DND-41 (cell line): Measurements from ENCODE around the gene PMAIP1.

ENCODE experiments used
- ATAC-seq: fragments of 200-7000 bp; cut with Tn5 transposase; 3 replicates; pipeline ENCODE4 v1.9.1; 2021; ENCODE audit warnings: low read depth; ENCODE audit not compliant: insufficient read depth
- DNase-seq: peaks from one replicate; pipeline ENCODE4 v3.0.0-alpha.2; 2020
- H2AFZ ChIP-seq: 2 replicates; pipeline ENCODE4 v1.6.0; 2012; ENCODE audit warnings: low read depth, low read length
- H3K27ac ChIP-seq: 2 replicates; pipeline ENCODE4 v1.5.1; 2012; ENCODE audit warnings: low read length, inconsistent platforms
- H3K27me3 ChIP-seq: fragments of 200-600 bp; sonication (generic); 2 replicates; pipeline ENCODE4 v1.6.0; 2012; ENCODE audit warnings: low read length, mild to moderate bottlenecking, inconsistent platforms; ENCODE audit not compliant: insufficient read depth, poor library complexity
- H3K36me3 ChIP-seq: 2 replicates; pipeline ENCODE4 v1.5.1; 2012; ENCODE audit warnings: low read length, inconsistent platforms; ENCODE audit not compliant: insufficient read depth
- H3K4me1 ChIP-seq: 2 replicates; pipeline ENCODE4 v1.5.1; 2012; ENCODE audit warnings: mild to moderate bottlenecking, low read length; ENCODE audit not compliant: insufficient read depth
- H3K4me2 ChIP-seq: 2 replicates; pipeline ENCODE4 v1.6.0; 2012; ENCODE audit warnings: mild to moderate bottlenecking, moderate library complexity, low read length, inconsistent platforms; ENCODE audit not compliant: insufficient read depth
- H3K4me3 ChIP-seq, 2 experiments: fragments of 200-600 bp in 1 of 2; shearing (Covaris generic) in 1 of 2; 2 replicates each; pipeline ENCODE4 v1.5.1; 2012 to 2016; ENCODE audit warnings: inconsistent platforms in 2 of 2, low read length in 2 of 2, mild to moderate bottlenecking in 2 of 2, low read depth in 1 of 2, moderate library complexity in 1 of 2
- H3K79me2 ChIP-seq: 2 replicates; pipeline ENCODE4 v1.6.0; 2012; ENCODE audit warnings: low read length, inconsistent platforms; ENCODE audit not compliant: insufficient read depth
- H3K9ac ChIP-seq: 2 replicates; pipeline ENCODE4 v1.6.0; 2012; ENCODE audit warnings: low read depth, mild to moderate bottlenecking, inconsistent platforms, low read length, moderate library complexity
- H3K9me3 ChIP-seq: 2 replicates; pipeline ENCODE4 v1.5.1; 2012; ENCODE audit warnings: low read length, moderate library complexity, mild to moderate bottlenecking, inconsistent platforms; ENCODE audit not compliant: insufficient read depth, severe bottlenecking
- H4K20me1 ChIP-seq: 2 replicates; pipeline ENCODE4 v1.6.0; 2012; ENCODE audit warnings: low read length; ENCODE audit not compliant: insufficient read depth
- EZH2 ChIP-seq: IDR thresholded peaks from 3 replicates; pipeline ENCODE4 v1.6.1; 2012; ENCODE audit warnings: borderline replicate concordance, low read depth, mild to moderate bottlenecking, moderate library complexity, low read length, inconsistent platforms; ENCODE audit not compliant: severe bottlenecking
- TF ChIP-seq, protein P1 (sequence below): IDR thresholded peaks from 2 replicates; pipeline ENCODE4 v1.5.1; 2012; ENCODE audit warnings: borderline replicate concordance, low read length, moderate library complexity, mild to moderate bottlenecking; ENCODE audit not compliant: poor library complexity, severe bottlenecking; ENCODE audit errors: extremely low read depth

The PMAIP1 gene

DNA sequence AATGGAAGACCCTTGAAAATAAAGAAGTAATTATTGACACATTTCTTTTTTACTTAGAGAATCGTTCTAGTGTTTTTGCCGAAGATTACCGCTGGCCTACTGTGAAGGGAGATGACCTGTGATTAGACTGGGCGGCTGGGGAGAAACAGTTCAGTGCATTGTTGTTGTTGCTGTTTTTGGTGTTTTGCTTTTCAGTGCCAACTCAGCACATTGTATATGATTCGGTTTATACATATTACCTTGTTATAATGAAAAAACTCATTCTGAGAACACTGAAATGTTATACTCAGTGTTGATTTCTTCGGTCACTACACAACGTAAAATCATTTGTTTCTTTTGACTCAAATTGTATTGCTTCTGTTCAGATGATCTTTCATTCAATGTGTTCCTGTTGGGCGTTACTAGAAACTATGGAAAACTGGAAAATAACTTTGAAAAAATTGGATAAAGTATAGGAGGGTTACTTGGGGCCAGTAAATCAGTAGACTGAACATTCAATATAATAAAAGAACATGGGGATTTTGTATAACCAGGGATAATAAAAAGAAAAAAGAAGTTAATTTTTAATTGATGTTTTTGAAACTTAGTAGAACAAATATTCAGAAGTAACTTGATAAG lies 3.3 kb downstream of the PMAIP1 start:
- Histone ChIP-seq H3K4me3 (peak overlapping the region in 1 of 2 experiments; percentile 99; a peak in 2 of 4 replicates), H3K9ac (peak overlapping the region; percentile 96; the same call in 1 of the 2 replicates), H3K27me3 (no peaks in the 10 kb centered on the region), H3K9me3 (no peaks in the 10 kb centered on the region), H2AFZ (no peak overlapping the region), H3K4me1 (peaks cover 75% of the 10 kb centered on the region), H4K20me1 (peaks cover 32% of the 10 kb centered on the region; the same call in 1 of the 2 replicates), H3K36me3 (peaks cover 32% of the 10 kb centered on the region), H3K79me2 (peaks cover 53% of the 10 kb centered on the region), H3K27ac (peak overlapping the region; percentile 51; the same call in 1 of the 2 replicates), H3K4me2 (peak overlapping the region; percentile 66)
- TF ChIP-seq, protein P1, sequence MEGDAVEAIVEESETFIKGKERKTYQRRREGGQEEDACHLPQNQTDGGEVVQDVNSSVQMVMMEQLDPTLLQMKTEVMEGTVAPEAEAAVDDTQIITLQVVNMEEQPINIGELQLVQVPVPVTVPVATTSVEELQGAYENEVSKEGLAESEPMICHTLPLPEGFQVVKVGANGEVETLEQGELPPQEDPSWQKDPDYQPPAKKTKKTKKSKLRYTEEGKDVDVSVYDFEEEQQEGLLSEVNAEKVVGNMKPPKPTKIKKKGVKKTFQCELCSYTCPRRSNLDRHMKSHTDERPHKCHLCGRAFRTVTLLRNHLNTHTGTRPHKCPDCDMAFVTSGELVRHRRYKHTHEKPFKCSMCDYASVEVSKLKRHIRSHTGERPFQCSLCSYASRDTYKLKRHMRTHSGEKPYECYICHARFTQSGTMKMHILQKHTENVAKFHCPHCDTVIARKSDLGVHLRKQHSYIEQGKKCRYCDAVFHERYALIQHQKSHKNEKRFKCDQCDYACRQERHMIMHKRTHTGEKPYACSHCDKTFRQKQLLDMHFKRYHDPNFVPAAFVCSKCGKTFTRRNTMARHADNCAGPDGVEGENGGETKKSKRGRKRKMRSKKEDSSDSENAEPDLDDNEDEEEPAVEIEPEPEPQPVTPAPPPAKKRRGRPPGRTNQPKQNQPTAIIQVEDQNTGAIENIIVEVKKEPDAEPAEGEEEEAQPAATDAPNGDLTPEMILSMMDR = no peak
- TF ChIP-seq EZH2 = no peak
- ATAC-seq (no peak), DNase-seq (no peak)

DNA sequence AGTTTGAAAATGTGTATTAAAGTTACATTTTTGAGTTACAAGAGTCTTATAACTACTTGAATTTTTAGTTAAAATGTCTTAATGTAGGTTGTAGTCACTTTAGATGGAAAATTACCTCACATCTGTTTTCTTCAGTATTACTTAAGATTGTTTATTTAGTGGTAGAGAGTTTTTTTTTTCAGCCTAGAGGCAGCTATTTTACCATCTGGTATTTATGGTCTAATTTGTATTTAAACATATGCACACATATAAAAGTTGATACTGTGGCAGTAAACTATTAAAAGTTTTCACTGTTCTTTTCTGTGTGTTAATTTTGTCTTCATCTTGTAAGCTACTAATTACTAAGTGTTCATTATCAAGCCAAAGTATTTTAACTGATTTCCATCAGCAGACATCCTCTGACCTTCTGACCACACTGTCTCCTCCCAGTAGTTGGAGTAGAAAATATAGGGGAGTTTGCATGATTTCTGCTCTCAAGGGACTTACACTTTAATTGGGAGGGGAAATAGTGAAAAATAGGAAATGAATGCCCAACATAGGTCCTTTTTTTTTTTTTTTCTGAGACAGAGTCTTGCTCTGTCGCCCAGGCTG lies 4.3 kb downstream of the PMAIP1 start:
- peaks cover 67% of the 10 kb centered on the region for H3K4me1 ChIP-seq

DNA sequence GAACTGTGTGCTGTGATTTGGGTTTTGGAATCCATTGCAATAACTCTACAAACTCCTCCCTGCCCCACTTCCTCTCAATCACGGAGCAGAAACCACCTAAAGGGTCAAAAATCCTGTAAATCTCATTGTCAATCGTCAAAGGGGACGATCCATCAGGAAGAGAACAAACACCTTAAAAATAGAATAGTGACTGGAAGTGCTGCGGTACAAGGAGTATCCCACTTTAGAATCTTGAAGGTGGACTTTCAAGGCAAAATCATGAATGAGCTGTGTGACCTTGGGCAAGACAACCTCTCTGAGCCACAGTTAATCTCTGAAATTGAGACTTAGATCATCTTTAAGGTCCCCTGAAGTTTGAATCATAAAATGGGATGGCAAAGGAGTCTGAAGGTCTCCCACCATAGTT lies 5.9 kb downstream of the PMAIP1 start:
- H3K4me3 ChIP-seq = no peak overlapping the region
- no peak overlapping the region; the same call in 1 of the 2 replicates for H3K4me2 ChIP-seq
- peaks cover 65% of the 10 kb centered on the region for H3K4me1 ChIP-seq
- peaks cover 32% of the 10 kb centered on the region; the same call in 1 of the 2 replicates for H4K20me1 ChIP-seq
- no peaks in the 10 kb centered on the region for H3K9me3 ChIP-seq
- H2AFZ ChIP-seq = no peak overlapping the region
- H3K9ac ChIP-seq = no peak overlapping the region
- H3K27ac ChIP-seq = peak overlapping the region; percentile 18; the same call in 1 of the 2 replicates
- TF ChIP-seq, protein P1 = no peak
- no peak for TF ChIP-seq EZH2
- DNase-seq (no peak), ATAC-seq (no peak)
- H3K79me2 ChIP-seq = peaks cover 34% of the 10 kb centered on the region
- H3K27me3 ChIP-seq = no peaks in the 10 kb centered on the region
- H3K36me3 ChIP-seq = peaks cover 32% of the 10 kb centered on the region

More for the DNA sequence above, 4.3 kb downstream of the PMAIP1 start:
- no peak overlapping the region for H2AFZ ChIP-seq
- TF ChIP-seq EZH2 = no peak
- TF ChIP-seq, protein P1 = no peak
- H3K79me2 ChIP-seq = peaks cover 48% of the 10 kb centered on the region
- peaks cover 32% of the 10 kb centered on the region for H3K36me3 ChIP-seq
- peaks cover 32% of the 10 kb centered on the region; the same call in 1 of the 2 replicates for H4K20me1 ChIP-seq
- peak overlapping the region; percentile 66; the same call in 1 of the 2 replicates for H3K4me2 ChIP-seq
- no peaks in the 10 kb centered on the region for H3K27me3 ChIP-seq
- no peaks in the 10 kb centered on the region for H3K9me3 ChIP-seq
- no peak overlapping the region for H3K4me3 ChIP-seq
- DNase-seq = no peak
- peak overlapping the region; percentile 78 for H3K27ac ChIP-seq
- no peak for ATAC-seq
- 0 out of 2 replicates have a peak overlapping the region, but pooled peaks have one; percentile 16 for H3K9ac ChIP-seq
